Mononuclear cell (primary cell): ENCODE data around the gene AK6. TPM values are rescaled to one million over a fixed set of nuclear protein-coding genes. Genes with fewer than 3 reads are reported as not detected.
"Not testable (repeated sequence)": the region's sequence is repeated elsewhere in the genome, so short reads cannot be mapped to it uniquely, and the experiment has no call there.

Experiments
- H3K27me3 ChIP-seq: 2 replicates; pipeline ENCODE4 v1.6.0; 2011; ENCODE audit warnings: low read length, control low read depth; ENCODE audit not compliant: insufficient read depth
- H3K4me1 ChIP-seq: 2 replicates; pipeline ENCODE4 v1.5.1; 2011; ENCODE audit warnings: mild to moderate bottlenecking, low read length, control low read depth; ENCODE audit not compliant: insufficient read depth
- H3K4me3 ChIP-seq: 2 replicates; pipeline ENCODE4 v1.5.1; 2011; ENCODE audit warnings: mild to moderate bottlenecking, low read length, moderate library complexity
- H3K9me3 ChIP-seq: 2 replicates; pipeline ENCODE4 v1.5.1; 2011; ENCODE audit warnings: low read depth, mild to moderate bottlenecking, control low read depth, low read length
- total RNA-seq: library from RNA; depleted of rRNA; stranded (reverse); fragments of >200 nt; gene quantifications from one replicate; pipeline ENCODE4 v1.2.3, GENCODE V29; 2012

AK6 gene
- total RNA-seq, 1 donor, result 19.0 TPM

DNA sequence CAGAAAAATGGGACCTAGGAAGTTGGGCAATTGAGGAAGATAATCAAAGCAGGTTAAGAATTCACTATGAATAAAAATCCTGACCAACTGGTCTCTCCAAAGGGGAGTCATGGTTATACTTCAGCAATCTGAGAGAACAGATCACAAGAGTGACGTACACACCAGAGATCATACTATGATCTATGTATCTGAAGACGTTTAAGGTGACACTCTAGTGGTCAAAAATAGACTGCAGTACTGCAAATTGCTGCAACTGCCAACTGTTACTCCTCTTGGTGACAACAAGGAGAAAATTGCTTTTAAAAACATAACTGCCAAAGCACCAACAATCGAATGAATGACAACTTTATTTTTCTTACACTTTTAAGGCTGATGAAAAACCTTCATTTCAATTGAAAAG is 4.9 kb downstream of the AK6 start:
- H3K9me3 ChIP-seq, result no peaks in the 10 kb centered on the region
- H3K4me1 ChIP-seq, result peaks cover 15% of the 10 kb centered on the region
- H3K4me3 ChIP-seq, result no peak overlapping the region
- no peaks in the 10 kb centered on the region for H3K27me3 ChIP-seq

DNA sequence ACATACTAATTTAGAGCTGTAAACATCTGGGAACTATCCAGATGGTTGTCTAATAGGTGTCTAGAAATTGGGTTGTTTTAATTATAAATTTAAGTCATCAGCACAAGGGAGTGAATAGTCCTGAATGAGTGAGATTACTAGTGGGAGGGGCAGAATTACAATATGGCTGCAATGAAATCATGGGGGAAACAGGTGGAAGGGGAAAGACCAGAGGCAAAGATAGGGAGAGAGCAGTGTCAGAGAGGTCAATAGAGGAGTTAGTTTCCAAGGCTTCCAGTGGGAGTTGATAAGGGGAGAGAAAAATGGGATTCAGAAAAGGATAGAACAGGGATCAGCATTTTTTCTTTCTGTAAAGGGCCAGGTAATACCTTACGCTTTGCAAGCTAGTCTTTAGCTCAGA is 8.9 kb downstream of the AK6 start:
- Histone ChIP-seq H3K27me3 (no peaks in the 10 kb centered on the region), H3K4me3 (no peak overlapping the region)

DNA sequence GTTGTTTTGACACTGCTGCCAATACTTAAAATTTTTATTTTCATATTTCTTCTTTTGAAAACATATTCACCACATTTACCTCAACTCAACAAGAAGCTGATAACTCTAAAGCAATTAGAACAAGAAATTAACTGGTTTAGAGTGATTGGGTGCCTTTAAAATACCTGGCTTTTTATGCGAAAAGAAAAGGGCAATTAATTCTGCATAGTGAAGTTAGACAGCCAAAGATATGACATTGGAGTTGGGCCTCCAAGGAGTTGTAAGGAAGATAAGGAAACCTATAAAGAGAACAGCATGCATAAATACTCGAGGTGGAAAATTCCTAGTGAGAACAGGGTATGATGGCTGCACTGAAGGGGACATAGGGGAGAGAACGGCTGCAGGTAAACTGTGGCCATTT is 9.6 kb downstream of the AK6 start:
- no peaks in the 10 kb centered on the region for H3K4me1 ChIP-seq
- no peaks in the 10 kb centered on the region for H3K27me3 ChIP-seq
- H3K4me3 ChIP-seq, result no peak overlapping the region
- H3K9me3 ChIP-seq, result no peaks in the 10 kb centered on the region

More for the DNA sequence above, 8.9 kb downstream of the AK6 start:
- no peaks in the 10 kb centered on the region for H3K4me1 ChIP-seq
- no peaks in the 10 kb centered on the region for H3K9me3 ChIP-seq

DNA sequence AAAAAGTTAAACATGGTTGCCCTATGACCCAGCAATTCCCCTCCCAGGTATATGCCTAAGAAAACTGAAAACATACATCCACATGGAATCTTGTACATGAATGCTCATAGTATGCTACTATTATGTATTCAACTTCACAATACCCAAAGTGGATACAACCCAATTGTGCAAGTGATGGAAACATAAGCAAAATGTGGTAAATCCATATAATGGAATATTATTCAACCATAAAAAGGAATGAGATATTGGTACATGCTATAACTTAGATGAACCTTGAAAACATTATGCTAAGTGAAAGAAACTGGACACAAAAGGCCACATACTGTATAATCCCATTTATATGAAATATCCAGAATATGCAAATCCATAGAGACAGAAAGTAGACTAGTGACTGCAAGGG is 18.7 kb downstream of the AK6 start:
- no peaks in the 10 kb centered on the region for H3K9me3 ChIP-seq
- H3K4me1 ChIP-seq, result no peaks in the 10 kb centered on the region
- no peak overlapping the region for H3K4me3 ChIP-seq
- no peaks in the 10 kb centered on the region for H3K27me3 ChIP-seq

DNA sequence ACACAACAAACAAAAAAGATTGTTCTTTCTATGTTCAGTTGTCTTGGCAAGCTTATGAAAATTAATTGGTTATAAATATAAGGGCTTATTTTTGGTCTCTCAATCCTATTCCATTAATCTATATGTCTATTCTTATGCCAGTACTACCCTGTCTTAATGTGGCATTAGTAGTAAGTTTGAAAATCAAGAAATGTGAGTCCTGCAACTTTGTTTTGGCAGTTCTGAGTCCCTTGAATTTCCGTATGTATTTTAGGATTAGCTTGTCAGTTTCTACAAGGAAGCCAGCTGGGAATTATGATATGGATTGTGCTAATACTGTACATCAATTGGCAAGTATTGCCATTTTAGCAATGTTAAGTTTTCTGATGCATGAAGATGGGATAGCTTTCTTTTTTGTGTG is 26.2 kb downstream of the AK6 start:
- no peak overlapping the region for H3K4me3 ChIP-seq
- H3K9me3 ChIP-seq, result no peaks in the 10 kb centered on the region
- no peaks in the 10 kb centered on the region for H3K4me1 ChIP-seq
- H3K27me3 ChIP-seq, result no peaks in the 10 kb centered on the region

DNA sequence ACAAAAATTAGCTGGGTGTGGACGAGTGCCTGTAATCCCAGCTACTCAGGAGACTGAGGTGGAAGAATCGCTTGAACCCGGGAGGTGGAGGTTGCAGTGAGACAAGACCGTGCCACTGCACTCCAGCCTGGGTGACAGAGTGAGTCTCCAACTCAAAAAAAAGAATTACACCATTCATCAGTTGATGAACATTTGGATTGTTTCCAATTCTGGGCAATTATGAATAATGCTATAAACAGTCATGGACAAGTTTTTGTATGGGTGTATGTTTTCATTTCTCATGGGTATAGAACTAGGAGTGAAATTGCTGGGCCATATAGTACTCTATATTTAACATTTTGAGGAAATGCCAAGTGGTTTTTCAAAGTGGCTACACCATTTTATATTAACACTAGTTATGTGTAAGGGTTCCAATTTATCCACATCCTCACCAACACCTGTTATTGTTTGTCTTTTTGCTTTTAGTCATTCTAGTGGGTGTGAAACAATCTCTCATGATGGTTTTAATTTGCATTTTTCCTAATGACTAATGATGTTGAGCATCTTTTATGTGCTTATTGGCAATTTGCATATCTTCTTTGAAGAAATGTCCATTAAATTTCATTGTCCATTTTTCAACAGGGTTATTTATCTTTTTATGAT is 27.7 kb downstream of the AK6 start:
- no peaks in the 10 kb centered on the region for H3K4me1 ChIP-seq
- H3K4me3 ChIP-seq, result no peak overlapping the region
- no peaks in the 10 kb centered on the region for H3K9me3 ChIP-seq
- H3K27me3 ChIP-seq, result no peaks in the 10 kb centered on the region

DNA sequence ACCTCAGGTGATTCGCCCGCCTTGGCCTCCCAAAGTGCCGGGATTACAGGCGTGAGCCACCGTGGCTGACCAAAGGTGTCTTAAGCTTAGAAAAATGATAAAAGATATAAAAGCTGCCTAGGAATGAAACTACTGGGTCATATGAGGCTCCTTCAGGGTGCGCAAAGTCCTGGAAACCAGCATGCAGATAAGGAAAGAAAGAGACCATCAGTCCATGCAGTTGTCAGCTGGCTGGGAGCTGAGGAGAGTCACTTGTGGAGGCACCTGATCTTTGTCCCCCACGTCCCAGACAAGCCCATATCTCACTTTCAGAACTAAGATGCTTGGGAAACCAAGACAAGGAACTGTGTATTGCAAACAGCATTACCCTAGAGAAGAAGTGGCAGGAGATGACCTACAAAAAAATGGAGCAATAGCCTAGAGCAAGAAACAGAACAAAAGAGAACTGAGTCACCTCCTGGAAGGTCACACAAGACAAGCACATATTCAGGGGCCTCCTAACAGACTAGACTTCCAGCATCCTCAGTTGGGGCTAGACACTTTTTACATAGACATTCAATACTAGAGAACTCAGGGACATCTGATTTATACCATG is 33.9 kb downstream of the AK6 start:
- Histone ChIP-seq H3K9me3 (no peaks in the 10 kb centered on the region), H3K27me3 (no peaks in the 10 kb centered on the region), H3K4me3 (no peak overlapping the region), H3K4me1 (peaks cover 24% of the 10 kb centered on the region)

DNA sequence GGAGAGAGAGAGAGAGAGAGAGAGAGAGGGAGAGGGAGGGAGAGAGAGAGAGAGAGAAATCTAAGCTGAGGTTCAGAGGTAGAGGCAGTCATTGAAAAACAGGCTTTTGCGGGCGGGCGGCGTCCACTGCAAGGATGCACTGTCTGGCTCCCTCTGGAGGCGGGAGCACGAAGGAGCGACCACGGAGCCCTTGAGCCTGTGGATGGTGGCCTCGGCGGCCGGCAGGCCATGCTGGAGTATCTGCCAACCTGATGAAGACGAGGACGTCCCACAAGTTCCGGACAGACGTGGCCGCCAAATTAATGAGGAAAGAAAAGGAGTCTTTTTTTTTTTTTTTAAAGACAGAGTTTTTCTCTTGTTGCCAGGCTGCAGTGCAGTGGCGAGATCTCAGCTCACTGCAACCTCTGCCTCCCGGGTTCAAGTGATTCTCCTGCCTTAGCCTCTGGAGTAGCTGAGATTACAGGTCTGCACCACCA is 34.5 kb downstream of the AK6 start:
- Histone ChIP-seq H3K9me3 (no peaks in the 10 kb centered on the region), H3K27me3 (no peaks in the 10 kb centered on the region), H3K4me3 (no peak overlapping the region), H3K4me1 (peaks cover 24% of the 10 kb centered on the region)

DNA sequence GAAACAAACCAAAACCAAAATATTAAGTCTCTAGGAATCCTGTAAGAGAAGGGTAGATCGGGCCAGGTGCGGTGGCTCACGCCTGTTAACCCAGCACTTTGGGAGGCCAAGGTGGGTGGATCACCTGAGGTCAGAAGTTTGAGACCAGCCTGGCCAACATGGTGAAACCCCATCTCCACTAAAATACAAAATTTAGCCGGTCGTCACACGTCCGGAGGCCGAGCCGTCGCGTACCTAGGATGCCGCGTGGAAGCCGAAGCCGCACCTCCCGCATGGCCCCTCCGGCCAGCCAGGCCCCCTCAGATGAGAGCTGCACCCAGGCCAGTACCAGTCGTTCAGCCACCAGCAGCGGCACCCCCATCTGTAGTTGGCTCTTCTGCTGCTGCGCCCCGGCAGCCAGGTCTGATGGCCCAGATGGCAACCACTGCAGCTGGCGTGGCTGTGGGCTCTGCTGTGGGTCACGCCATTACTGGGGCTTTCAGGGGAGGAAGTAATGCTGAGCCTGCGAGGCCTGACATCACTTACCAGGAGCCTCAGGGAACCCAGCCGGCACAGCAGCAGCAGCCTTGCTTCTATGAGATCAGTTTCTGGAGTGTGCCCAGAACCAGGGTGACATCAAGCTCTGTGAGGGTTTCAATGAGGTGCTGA is 35.5 kb downstream of the AK6 start:
- H3K9me3 ChIP-seq, H3K27me3 ChIP-seq, H3K4me3 ChIP-seq: not testable (repeated sequence)
- peaks cover 24% of the 10 kb centered on the region for H3K4me1 ChIP-seq

DNA sequence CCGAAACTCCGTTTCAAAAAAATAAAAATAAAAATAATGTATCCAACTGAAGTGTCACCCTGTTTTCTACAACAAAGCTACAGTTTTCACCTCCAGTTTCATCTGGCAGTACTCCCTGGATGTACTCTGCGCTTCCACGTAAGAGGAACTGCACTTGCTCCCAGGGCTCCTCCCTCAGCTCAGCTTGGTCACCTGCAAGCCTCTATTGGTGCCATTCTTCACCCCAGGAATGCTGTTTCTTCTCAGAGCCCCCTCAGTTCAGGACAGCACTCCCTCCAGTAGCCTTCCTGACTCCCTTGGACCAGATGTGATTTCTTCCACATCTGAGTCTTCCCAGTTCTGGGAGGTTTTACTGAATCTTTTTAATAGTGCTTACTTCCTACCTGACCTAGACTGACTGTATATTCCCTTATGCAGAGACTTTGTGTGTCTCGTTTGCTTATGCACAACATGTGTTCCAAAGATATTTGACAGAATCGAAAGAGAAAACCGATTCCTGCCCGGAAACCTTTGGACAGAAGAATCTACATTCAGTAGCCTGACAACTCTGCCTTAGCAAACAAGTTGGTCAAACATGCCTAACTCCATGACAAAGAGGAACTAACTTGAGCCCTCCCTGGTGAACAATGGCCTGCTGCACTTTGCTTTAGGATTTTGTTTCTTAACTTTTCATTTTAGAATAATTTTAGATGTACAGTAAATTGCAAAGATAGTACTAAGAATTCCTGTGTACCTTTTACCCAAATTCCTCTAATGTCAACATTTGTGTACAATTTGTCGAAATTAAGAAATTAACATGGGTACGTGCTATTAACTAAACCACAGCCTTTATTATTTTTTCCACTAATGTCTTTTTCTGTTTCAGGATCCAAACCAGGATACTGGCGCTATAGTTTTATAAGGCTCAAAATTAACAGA is 37.5 kb downstream of the AK6 start:
- peaks cover 24% of the 10 kb centered on the region for H3K4me1 ChIP-seq
- peak overlapping the region; percentile 62 for H3K4me3 ChIP-seq

DNA sequence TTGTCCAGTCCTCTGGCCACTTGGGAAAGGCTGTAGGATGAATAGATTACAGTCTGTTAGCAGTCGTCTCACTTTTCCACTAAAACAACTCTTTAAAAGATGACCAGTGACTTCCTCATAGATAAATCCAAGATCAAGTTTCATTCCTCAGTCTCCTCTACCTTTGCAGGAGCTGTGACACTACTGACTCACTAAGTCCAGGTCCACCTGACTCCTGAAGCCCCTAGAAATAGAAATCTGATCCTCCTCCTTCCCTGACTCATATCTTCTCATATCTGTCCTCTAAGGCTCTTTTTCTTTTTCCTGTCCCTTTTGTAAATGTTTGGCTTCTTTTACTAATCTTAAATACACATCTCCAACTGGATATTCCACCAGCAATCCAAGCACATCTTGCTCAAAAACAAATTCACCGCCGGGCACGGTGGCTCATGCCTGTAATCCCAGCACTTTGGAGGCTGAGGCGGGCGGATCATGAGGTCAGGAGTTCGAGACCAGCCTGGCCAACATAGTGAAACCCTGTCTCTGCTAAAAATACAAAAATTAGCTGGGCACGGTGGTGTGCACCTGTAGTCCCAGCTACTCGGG is 39.3 kb downstream of the AK6 start:
- Histone ChIP-seq H3K4me1 (peaks cover 17% of the 10 kb centered on the region), H3K27me3 (no peaks in the 10 kb centered on the region), H3K4me3 (no peak overlapping the region), H3K9me3 (no peaks in the 10 kb centered on the region)

More for the DNA sequence above, 37.5 kb downstream of the AK6 start:
- Histone ChIP-seq H3K27me3 (no peaks in the 10 kb centered on the region), H3K9me3 (no peaks in the 10 kb centered on the region)

DNA sequence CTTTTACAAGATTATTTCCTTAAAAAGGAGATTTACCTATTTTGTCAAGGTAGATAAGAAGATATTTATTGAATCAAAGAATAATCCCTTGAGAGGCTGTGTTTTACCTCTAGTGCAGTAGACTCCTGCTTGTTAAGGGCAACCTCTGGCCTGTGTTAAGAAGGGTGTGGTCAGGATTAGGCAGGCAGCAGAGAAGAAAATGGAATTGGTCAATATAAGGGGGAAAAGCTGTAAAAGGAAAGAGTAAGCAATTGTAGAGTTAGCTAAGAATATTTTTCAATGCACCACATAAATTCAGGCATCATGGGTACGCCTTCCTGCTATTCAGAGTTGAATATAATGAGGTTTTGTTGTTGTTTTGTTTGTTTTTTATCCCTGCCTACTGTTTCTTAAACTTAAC is 43.0 kb downstream of the AK6 start:
- no peaks in the 10 kb centered on the region for H3K9me3 ChIP-seq
- no peaks in the 10 kb centered on the region for H3K27me3 ChIP-seq
- H3K4me3 ChIP-seq, result no peak overlapping the region
- H3K4me1 ChIP-seq, result peaks cover 2% of the 10 kb centered on the region

DNA sequence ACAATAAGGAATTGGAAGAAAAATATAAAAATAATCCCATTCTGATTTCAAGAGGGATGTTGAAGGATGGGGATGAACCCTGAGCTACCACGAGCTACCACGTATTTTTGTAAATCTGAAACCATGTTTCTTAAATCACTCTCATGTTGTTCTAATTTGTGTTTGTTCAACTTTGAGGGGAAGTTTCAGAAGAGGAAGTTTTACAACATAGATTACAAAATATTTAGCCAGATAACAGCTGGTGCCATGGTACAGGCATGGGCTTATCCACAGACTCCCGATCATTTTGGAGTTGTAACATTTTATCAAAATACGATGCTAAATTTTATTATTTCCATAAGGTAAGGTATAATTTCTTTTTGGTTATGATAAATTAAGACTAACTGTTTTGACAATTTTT is 51.9 kb downstream of the AK6 start:
- Histone ChIP-seq H3K27me3 (no peaks in the 10 kb centered on the region), H3K4me1 (peaks cover 18% of the 10 kb centered on the region), H3K4me3 (no peak overlapping the region)

DNA sequence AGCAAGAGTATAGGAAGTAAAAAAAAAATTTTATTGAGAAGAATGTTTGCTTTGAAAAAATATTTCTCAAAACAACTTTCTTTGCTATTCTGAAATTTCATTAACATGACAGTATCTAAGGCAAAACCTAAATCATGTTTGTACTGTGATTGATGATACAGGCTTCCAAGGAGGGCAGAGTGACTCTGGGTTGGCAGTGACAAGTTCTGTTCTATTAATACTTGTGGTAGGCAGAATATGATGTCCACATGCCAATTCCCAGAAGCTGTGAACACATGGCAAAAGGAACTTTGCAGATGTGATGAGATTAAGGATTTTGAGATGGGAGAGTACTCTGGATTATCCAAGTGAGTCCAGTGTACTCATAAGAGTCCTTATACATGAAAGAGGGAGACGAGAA is 53.3 kb downstream of the AK6 start:
- Histone ChIP-seq H3K9me3 (no peaks in the 10 kb centered on the region), H3K27me3 (no peaks in the 10 kb centered on the region), H3K4me3 (no peak overlapping the region), H3K4me1 (peaks cover 19% of the 10 kb centered on the region)

More for the DNA sequence above, 51.9 kb downstream of the AK6 start:
- no peaks in the 10 kb centered on the region for H3K9me3 ChIP-seq

DNA sequence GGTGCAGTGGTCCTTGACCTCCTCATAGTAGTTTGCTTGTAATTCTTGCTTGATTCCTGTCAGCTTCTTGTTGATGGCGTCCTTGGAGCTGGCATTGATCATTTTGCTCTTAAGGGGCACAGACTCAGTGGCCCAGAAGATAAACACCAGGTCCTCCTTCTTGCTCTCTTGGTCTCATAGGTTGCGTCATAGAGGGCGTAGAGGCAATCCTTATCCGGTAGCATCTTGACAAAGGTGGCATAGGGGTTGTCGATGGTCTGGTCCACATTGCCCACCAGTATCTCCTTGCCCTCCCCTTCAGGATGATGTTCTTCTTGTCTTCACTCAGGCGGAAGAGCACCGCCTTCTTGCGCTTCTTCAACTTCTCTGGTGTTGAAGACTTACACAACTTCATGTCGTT is 55.9 kb downstream of the AK6 start:
- H3K9me3 ChIP-seq, result no peaks in the 10 kb centered on the region
- H3K4me1 ChIP-seq, result peaks cover 19% of the 10 kb centered on the region
- no peak overlapping the region for H3K4me3 ChIP-seq
- H3K27me3 ChIP-seq, result no peaks in the 10 kb centered on the region
